ENCODE data around the gene TDRD15.

GRCh38 chr2:21078296-21078695, 45.5 kb upstream of the TDRD15 start:
- TF ChIP-seq POLR2A (IDR thresholded peaks at IDR 0.05) = no peak
- TF ChIP-seq, protein P1, sequence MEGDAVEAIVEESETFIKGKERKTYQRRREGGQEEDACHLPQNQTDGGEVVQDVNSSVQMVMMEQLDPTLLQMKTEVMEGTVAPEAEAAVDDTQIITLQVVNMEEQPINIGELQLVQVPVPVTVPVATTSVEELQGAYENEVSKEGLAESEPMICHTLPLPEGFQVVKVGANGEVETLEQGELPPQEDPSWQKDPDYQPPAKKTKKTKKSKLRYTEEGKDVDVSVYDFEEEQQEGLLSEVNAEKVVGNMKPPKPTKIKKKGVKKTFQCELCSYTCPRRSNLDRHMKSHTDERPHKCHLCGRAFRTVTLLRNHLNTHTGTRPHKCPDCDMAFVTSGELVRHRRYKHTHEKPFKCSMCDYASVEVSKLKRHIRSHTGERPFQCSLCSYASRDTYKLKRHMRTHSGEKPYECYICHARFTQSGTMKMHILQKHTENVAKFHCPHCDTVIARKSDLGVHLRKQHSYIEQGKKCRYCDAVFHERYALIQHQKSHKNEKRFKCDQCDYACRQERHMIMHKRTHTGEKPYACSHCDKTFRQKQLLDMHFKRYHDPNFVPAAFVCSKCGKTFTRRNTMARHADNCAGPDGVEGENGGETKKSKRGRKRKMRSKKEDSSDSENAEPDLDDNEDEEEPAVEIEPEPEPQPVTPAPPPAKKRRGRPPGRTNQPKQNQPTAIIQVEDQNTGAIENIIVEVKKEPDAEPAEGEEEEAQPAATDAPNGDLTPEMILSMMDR (IDR thresholded peaks at IDR 0.05) = no peak

Data from right lobe of liver (tissue), 4 donors.